ENCODE data around the gene C17orf67. TPM values are rescaled to one million over a fixed set of nuclear protein-coding genes. Genes with fewer than 3 reads are reported as not detected.

Gene C17orf67
- polyA plus RNA-seq, 1 donor from 2014 or later, result 0.15 TPM

DNA sequence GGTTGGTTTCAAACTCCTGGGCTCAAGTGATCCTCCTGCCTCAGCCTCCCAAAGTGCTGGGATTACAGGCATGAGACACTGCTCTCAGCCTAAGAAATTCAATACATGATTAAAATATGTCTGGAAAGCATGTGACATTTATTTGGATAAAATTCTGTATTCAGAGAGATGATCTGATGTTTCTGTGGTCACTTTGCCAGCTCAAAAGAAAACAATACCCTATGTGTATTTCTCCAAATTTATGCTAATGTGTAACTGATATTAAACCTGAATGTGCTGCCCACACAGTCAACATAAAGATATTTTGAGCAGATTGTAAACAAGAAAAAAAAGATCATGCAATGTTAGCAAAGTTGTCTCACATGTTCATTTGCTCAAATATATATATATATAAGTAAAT is 16.7 kb downstream of the C17orf67 start:
- Histone ChIP-seq H3K9me3 (ENCODE audit: low read length) (no peaks in the 10 kb centered on the region), H3K27ac (ENCODE audit: low read length) (no peak overlapping the region), H2AFZ (ENCODE audit: low read depth, low read length) (no peak overlapping the region)

DNA sequence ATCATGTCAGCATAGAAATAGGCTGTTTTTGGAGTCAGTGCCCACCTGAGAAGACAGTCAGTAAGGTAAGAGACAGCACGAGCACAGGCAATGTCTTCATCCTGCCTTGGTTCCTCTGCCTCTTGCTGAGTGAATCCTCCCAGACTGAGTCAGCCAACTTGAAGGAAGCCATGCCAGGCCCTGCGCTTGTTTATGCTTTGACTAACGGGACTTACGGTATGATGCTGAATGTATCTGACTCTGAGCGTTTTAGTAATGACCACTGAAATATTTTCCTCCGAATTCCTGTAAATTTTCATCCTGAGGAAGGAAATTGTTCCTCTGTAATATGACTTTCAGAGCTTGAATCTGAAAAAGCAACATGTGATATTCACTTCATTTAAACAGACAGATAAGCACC is 18.0 kb downstream of the C17orf67 start:
- Histone ChIP-seq H3K27ac (ENCODE audit: low read length) (no peak overlapping the region), H3K9me2 (ENCODE audit: insufficient read depth, low read length) (no peaks in the 10 kb centered on the region), H3K27me3 (ENCODE audit: insufficient read depth, low read depth, low read length) (no peaks in the 10 kb centered on the region), H3K79me2 (replicated peaks; ENCODE audit: insufficient read depth, low read length) (no peaks in the 10 kb centered on the region), H3K4me2 (ENCODE audit: low read length) (no peak overlapping the region), H3K36me3 (ENCODE audit: insufficient read depth, low read length) (no peaks in the 10 kb centered on the region), H4K20me1 (ENCODE audit: insufficient read depth) (no peaks in the 10 kb centered on the region), H2AFZ (ENCODE audit: low read depth, low read length) (no peak overlapping the region), H3F3A (ENCODE audit: insufficient read depth, low read length, poor library complexity, severe bottlenecking) (no peaks in the 10 kb centered on the region), H3K9ac (ENCODE audit: low read length) (no peak overlapping the region), H3K4me3 (ENCODE audit: low read length) (no peak overlapping the region), H3K9me3 (ENCODE audit: low read length) (no peaks in the 10 kb centered on the region)
- TF ChIP-seq SMC3 (conservative IDR thresholded peaks at IDR 0.05; ENCODE audit: poor library complexity), result no peak
- TF ChIP-seq EP300 (conservative IDR thresholded peaks at IDR 0.05; ENCODE audit: poor library complexity, severe bottlenecking), result no peak
- TF ChIP-seq, protein P1, sequence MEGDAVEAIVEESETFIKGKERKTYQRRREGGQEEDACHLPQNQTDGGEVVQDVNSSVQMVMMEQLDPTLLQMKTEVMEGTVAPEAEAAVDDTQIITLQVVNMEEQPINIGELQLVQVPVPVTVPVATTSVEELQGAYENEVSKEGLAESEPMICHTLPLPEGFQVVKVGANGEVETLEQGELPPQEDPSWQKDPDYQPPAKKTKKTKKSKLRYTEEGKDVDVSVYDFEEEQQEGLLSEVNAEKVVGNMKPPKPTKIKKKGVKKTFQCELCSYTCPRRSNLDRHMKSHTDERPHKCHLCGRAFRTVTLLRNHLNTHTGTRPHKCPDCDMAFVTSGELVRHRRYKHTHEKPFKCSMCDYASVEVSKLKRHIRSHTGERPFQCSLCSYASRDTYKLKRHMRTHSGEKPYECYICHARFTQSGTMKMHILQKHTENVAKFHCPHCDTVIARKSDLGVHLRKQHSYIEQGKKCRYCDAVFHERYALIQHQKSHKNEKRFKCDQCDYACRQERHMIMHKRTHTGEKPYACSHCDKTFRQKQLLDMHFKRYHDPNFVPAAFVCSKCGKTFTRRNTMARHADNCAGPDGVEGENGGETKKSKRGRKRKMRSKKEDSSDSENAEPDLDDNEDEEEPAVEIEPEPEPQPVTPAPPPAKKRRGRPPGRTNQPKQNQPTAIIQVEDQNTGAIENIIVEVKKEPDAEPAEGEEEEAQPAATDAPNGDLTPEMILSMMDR (IDR thresholded peaks at IDR 0.05; ENCODE audit: poor library complexity, severe bottlenecking), result no peak
- no peak for TF ChIP-seq POLR2AphosphoS5 (IDR thresholded peaks at IDR 0.05)
- TF ChIP-seq, protein P2, sequence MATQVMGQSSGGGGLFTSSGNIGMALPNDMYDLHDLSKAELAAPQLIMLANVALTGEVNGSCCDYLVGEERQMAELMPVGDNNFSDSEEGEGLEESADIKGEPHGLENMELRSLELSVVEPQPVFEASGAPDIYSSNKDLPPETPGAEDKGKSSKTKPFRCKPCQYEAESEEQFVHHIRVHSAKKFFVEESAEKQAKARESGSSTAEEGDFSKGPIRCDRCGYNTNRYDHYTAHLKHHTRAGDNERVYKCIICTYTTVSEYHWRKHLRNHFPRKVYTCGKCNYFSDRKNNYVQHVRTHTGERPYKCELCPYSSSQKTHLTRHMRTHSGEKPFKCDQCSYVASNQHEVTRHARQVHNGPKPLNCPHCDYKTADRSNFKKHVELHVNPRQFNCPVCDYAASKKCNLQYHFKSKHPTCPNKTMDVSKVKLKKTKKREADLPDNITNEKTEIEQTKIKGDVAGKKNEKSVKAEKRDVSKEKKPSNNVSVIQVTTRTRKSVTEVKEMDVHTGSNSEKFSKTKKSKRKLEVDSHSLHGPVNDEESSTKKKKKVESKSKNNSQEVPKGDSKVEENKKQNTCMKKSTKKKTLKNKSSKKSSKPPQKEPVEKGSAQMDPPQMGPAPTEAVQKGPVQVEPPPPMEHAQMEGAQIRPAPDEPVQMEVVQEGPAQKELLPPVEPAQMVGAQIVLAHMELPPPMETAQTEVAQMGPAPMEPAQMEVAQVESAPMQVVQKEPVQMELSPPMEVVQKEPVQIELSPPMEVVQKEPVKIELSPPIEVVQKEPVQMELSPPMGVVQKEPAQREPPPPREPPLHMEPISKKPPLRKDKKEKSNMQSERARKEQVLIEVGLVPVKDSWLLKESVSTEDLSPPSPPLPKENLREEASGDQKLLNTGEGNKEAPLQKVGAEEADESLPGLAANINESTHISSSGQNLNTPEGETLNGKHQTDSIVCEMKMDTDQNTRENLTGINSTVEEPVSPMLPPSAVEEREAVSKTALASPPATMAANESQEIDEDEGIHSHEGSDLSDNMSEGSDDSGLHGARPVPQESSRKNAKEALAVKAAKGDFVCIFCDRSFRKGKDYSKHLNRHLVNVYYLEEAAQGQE (IDR thresholded peaks at IDR 0.05; ENCODE audit: borderline replicate concordance), result no peak
- TF ChIP-seq RAD21 (conservative IDR thresholded peaks at IDR 0.05), result no peak
- no peak for TF ChIP-seq EZH2 (IDR thresholded peaks at IDR 0.05; ENCODE audit: borderline replicate concordance, insufficient read depth, low read length, poor library complexity, severe bottlenecking)
- TF ChIP-seq MXI1 (conservative IDR thresholded peaks at IDR 0.05; ENCODE audit: poor library complexity, severe bottlenecking), result no peak
- no peak for TF ChIP-seq TAF1 (IDR thresholded peaks at IDR 0.05; ENCODE audit: low read depth)

More for the DNA sequence above, 16.7 kb downstream of the C17orf67 start:
- no peaks in the 10 kb centered on the region for H3F3A ChIP-seq (ENCODE audit: insufficient read depth, low read length, poor library complexity, severe bottlenecking)
- TF ChIP-seq, protein P1 (IDR thresholded peaks at IDR 0.05; ENCODE audit: poor library complexity, severe bottlenecking), result no peak
- no peak for TF ChIP-seq MXI1 (conservative IDR thresholded peaks at IDR 0.05; ENCODE audit: poor library complexity, severe bottlenecking)
- TF ChIP-seq SMC3 (conservative IDR thresholded peaks at IDR 0.05; ENCODE audit: poor library complexity), result no peak
- no peak for TF ChIP-seq EZH2 (IDR thresholded peaks at IDR 0.05; ENCODE audit: borderline replicate concordance, insufficient read depth, low read length, poor library complexity, severe bottlenecking)
- TF ChIP-seq, protein P2 (IDR thresholded peaks at IDR 0.05; ENCODE audit: borderline replicate concordance), result no peak
- no peak for TF ChIP-seq POLR2AphosphoS5 (IDR thresholded peaks at IDR 0.05)
- H3K9ac ChIP-seq (ENCODE audit: low read length), result no peak overlapping the region
- H3K36me3 ChIP-seq (ENCODE audit: insufficient read depth, low read length), result no peaks in the 10 kb centered on the region
- H3K9me2 ChIP-seq (ENCODE audit: insufficient read depth, low read length), result no peaks in the 10 kb centered on the region
- no peak overlapping the region for H3K4me2 ChIP-seq (ENCODE audit: low read length)
- H3K4me3 ChIP-seq (ENCODE audit: low read length), result no peak overlapping the region
- H3K27me3 ChIP-seq (ENCODE audit: insufficient read depth, low read depth, low read length), result no peaks in the 10 kb centered on the region
- no peaks in the 10 kb centered on the region for H4K20me1 ChIP-seq (ENCODE audit: insufficient read depth)
- H3K79me2 ChIP-seq (replicated peaks; ENCODE audit: insufficient read depth, low read length), result no peaks in the 10 kb centered on the region

Data from neural cell (in vitro differentiated cells).